Epithelial cell of esophagus (primary cell): ENCODE measurements around the gene PCYOX1L.

Experiments used
- DNase-seq: peaks from one replicate; pipeline ENCODE4 v3.0.0; 2010; ENCODE audit warnings: low read depth
- H3K4me3 ChIP-seq: 2 replicates; pipeline ENCODE4 v1.5.1; 2011; ENCODE audit warnings: mild to moderate bottlenecking, low read length, control low read depth
- CTCF ChIP-seq: IDR thresholded peaks from 2 replicates; pipeline ENCODE4 v1.5.1; 2011; ENCODE audit warnings: low read depth, mild to moderate bottlenecking, low read length, control low read depth, inconsistent platforms; ENCODE audit not compliant: insufficient read depth; ENCODE audit errors: missing control alignments

PCYOX1L gene

GRCh38 chr5:149406203-149406978 is 48.5 kb downstream of the PCYOX1L start:
- TF ChIP-seq CTCF, result no peak
- no peak overlapping the region for H3K4me3 ChIP-seq
- no peak for DNase-seq

- DNase-seq, result no peak
- H3K4me3 ChIP-seq, result no peak overlapping the region
Measured at GRCh38 chr5:149406979-149407306, 49.1 kb downstream of the PCYOX1L start.

GRCh38 chr5:149407323-149408251 is 49.7 kb downstream of the PCYOX1L start:
- DNase-seq, result no peak
- no peak overlapping the region for H3K4me3 ChIP-seq
- TF ChIP-seq CTCF, result no peak

More at GRCh38 chr5:149406979-149407306, 49.1 kb downstream of the PCYOX1L start:
- TF ChIP-seq CTCF, result no peak

- DNase-seq, result no peak
- no peak for TF ChIP-seq CTCF
- H3K4me3 ChIP-seq, result no peak overlapping the region
Measured at GRCh38 chr5:149408252-149409099, 50.6 kb downstream of the PCYOX1L start.

- DNase-seq, result no peak
- no peak for TF ChIP-seq CTCF
- no peak overlapping the region for H3K4me3 ChIP-seq
Measured at GRCh38 chr5:149409268-149409948, 51.6 kb downstream of the PCYOX1L start.

- no peak for DNase-seq
- H3K4me3 ChIP-seq, result no peak overlapping the region
- no peak for TF ChIP-seq CTCF
Measured at GRCh38 chr5:149410071-149410470, 52.2 kb downstream of the PCYOX1L start.
